Neural progenitor cell (in vitro differentiated cells): ENCODE measurements around the gene PI4KB.

Source experiments
- EZH2 ChIP-seq: fragments of 200-600 bp; sonication (generic); IDR thresholded peaks from 2 replicates; pipeline ENCODE4 v1.6.1; 2017; ENCODE audit warnings: antibody characterized with exemption, mild to moderate bottlenecking, moderate library complexity
- TF ChIP-seq, protein P1 (sequence below): fragments of 200-600 bp; sonication (generic); IDR thresholded peaks from 2 replicates; pipeline ENCODE4 v1.5.1; 2017; ENCODE audit warnings: antibody characterized with exemption, mild to moderate bottlenecking

DNA sequence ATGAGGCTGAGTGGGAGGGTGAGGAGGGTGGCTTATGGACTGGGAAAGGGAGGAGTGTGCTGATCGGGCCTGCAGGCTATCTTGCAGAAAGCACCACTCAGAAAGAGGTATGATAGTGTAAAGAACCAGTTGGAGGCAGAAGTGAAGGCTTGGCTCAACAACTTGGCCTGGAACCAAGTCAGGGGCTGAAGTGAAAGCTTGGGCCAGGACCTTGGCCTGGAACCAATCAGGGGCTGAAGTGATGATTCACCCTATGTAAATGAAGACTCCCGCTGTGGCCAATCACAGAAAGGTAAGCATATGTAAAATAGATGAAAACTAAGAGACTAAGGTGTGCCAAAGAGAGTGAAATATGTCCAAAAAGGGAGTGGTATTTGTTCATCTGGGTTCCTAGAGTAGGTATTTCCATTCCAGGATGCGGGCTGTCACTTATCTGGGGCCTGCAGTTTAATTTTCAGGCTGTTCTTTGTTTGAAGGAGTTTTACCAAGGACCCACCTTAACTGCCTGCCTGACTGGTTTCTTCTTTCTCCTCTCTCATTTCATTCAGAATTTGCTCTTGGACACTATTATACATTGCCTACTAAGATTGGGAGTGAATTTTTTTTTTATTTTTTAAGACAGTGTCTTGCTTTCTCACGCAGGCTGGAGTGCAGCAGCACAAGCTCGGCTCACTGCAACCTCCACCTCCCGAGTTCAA lies 25.0 kb upstream of the PI4KB start:
- TF ChIP-seq, protein P1, sequence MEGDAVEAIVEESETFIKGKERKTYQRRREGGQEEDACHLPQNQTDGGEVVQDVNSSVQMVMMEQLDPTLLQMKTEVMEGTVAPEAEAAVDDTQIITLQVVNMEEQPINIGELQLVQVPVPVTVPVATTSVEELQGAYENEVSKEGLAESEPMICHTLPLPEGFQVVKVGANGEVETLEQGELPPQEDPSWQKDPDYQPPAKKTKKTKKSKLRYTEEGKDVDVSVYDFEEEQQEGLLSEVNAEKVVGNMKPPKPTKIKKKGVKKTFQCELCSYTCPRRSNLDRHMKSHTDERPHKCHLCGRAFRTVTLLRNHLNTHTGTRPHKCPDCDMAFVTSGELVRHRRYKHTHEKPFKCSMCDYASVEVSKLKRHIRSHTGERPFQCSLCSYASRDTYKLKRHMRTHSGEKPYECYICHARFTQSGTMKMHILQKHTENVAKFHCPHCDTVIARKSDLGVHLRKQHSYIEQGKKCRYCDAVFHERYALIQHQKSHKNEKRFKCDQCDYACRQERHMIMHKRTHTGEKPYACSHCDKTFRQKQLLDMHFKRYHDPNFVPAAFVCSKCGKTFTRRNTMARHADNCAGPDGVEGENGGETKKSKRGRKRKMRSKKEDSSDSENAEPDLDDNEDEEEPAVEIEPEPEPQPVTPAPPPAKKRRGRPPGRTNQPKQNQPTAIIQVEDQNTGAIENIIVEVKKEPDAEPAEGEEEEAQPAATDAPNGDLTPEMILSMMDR: no peak
- TF ChIP-seq EZH2: no peak
